Chondrocyte (in vitro differentiated cells): ENCODE results near the gene CDH22. TPM values are rescaled to one million over a fixed set of nuclear protein-coding genes. Genes with fewer than 3 reads are reported as not detected.

ENCODE experiments used
- DNase-seq: peaks from one replicate; pipeline ENCODE4 v3.0.0; 2021; ENCODE audit warnings: mixed read lengths, low spot score
- H3K27ac Mint-ChIP-seq: one replicate; pipeline ENCODE4 v1.8.0; 2021; ENCODE audit warnings: mild to moderate bottlenecking, moderate library complexity, mixed read lengths; ENCODE audit not compliant: unreplicated experiment
- H3K27me3 Mint-ChIP-seq: 2 replicates; pipeline ENCODE4 v1.8.0; 2021; ENCODE audit warnings: low read depth, mixed read lengths
- H3K36me3 Mint-ChIP-seq: 2 replicates; pipeline ENCODE4 v1.8.0; 2021; ENCODE audit warnings: low read depth, mixed read lengths
- H3K4me1 Mint-ChIP-seq: 2 replicates; pipeline ENCODE4 v1.8.0; 2021; ENCODE audit warnings: low read depth, mild to moderate bottlenecking, mixed read lengths
- H3K4me3 Mint-ChIP-seq: one replicate; pipeline ENCODE4 v1.8.0; 2021; ENCODE audit warnings: mild to moderate bottlenecking, moderate library complexity, mixed read lengths; ENCODE audit not compliant: unreplicated experiment
- H3K9me3 Mint-ChIP-seq: 2 replicates; pipeline ENCODE4 v1.8.0; 2021; ENCODE audit warnings: low read depth, mixed read lengths
- CTCF ChIP-seq: fragments of 200-600 bp; sonication (generic); IDR thresholded peaks from 2 replicates; pipeline ENCODE4 v1.5.0; 2021; ENCODE audit warnings: antibody characterized with exemption, mild to moderate bottlenecking, moderate library complexity
- total RNA-seq: library from RNA; stranded (reverse); gene quantifications from 3 replicates; pipeline ENCODE4 v1.2.1, GENCODE V29; 2021

The CDH22 gene
- total RNA-seq, 1 donor from 2014 or later = not detected

GRCh38 chr20:46324379-46324778 is 16.1 kb upstream of the CDH22 start:
- Mint-ChIP-seq H3K27me3 (peaks cover 44% of the 10 kb centered on the region), H3K9me3 (no peaks in the 10 kb centered on the region), H3K4me3 (no peak overlapping the region), H3K27ac (no peak overlapping the region), H3K4me1 (no peaks in the 10 kb centered on the region), H3K36me3 (peaks cover under 1% of the 10 kb centered on the region)
- no peak for DNase-seq
- TF ChIP-seq CTCF = no peak

- no peak for TF ChIP-seq CTCF
- Mint-ChIP-seq H3K27ac (no peak overlapping the region), H3K27me3 (peaks cover 51% of the 10 kb centered on the region), H3K9me3 (no peaks in the 10 kb centered on the region), H3K4me3 (no peak overlapping the region), H3K36me3 (no peaks in the 10 kb centered on the region), H3K4me1 (no peaks in the 10 kb centered on the region)
- DNase-seq = no peak
Measured at GRCh38 chr20:46323557-46323956, 15.3 kb upstream of the CDH22 start.

GRCh38 chr20:46322641-46323040 is 14.3 kb upstream of the CDH22 start:
- Mint-ChIP-seq H3K27ac (no peak overlapping the region), H3K27me3 (peaks cover 50% of the 10 kb centered on the region), H3K36me3 (no peaks in the 10 kb centered on the region), H3K4me3 (no peak overlapping the region), H3K4me1 (no peaks in the 10 kb centered on the region), H3K9me3 (no peaks in the 10 kb centered on the region)
- no peak for TF ChIP-seq CTCF
- DNase-seq = no peak

DNA sequence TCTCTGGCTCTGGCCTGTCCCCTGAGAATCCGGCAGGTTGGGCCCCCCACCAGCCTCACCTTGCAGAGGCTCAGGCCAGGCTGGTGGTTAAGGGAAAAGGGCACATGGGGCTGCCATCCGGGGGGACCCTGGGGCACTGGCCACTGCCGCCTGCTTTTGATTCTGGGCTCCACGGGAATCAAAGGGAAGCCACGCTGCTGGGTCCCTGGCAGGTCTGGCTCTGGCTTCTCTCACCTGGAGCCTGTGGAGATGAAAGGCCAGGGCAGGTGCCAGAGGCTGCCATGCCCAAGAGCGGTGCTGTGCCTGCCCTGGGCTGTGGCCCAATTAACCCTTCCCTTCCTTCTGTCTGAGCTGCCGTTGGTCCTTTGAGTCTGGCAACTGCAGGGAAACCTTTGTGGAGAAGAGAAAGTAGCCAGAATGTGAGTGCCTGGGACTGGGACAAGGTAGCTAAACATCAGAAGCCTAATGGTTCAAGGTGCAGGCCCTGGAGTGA is 9.4 kb upstream of the CDH22 start:
- no peaks in the 10 kb centered on the region for H3K4me1 Mint-ChIP-seq
- no peak for TF ChIP-seq CTCF
- H3K4me3 Mint-ChIP-seq = no peak overlapping the region
- peaks cover 75% of the 10 kb centered on the region for H3K27me3 Mint-ChIP-seq
- no peaks in the 10 kb centered on the region for H3K9me3 Mint-ChIP-seq
- no peak for DNase-seq
- no peaks in the 10 kb centered on the region for H3K36me3 Mint-ChIP-seq
- no peak overlapping the region for H3K27ac Mint-ChIP-seq

GRCh38 chr20:46316984-46317684 is 8.8 kb upstream of the CDH22 start:
- peaks cover under 1% of the 10 kb centered on the region for H3K4me1 Mint-ChIP-seq
- TF ChIP-seq CTCF = no peak
- peaks cover 72% of the 10 kb centered on the region for H3K27me3 Mint-ChIP-seq
- DNase-seq = no peak
- H3K9me3 Mint-ChIP-seq = no peaks in the 10 kb centered on the region
- no peak overlapping the region for H3K27ac Mint-ChIP-seq
- no peaks in the 10 kb centered on the region for H3K36me3 Mint-ChIP-seq
- H3K4me3 Mint-ChIP-seq = no peak overlapping the region
